Measurements from ENCODE around the gene PDZRN3.

Gene PDZRN3

DNA sequence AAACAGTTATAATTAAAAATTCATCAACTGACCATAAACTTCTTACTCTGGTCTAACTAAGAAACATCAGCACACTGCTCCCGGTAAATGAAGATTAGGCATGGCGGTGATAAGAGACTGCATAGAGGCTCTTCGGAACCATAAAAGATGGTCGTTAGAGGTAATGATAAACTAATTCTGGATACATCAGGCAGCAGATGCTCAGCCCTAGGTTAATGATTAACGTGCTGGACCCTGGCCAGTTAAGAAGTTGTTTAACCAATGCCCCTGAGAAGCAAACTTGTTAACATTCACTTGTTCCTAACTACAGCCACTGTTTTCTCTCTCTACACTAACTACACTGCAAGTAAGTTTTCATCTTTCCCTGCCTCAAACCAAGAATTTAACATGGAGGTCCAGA lies 111.5 kb downstream of the PDZRN3 start:
- FAIRE-seq = peak; percentile 81

DNA sequence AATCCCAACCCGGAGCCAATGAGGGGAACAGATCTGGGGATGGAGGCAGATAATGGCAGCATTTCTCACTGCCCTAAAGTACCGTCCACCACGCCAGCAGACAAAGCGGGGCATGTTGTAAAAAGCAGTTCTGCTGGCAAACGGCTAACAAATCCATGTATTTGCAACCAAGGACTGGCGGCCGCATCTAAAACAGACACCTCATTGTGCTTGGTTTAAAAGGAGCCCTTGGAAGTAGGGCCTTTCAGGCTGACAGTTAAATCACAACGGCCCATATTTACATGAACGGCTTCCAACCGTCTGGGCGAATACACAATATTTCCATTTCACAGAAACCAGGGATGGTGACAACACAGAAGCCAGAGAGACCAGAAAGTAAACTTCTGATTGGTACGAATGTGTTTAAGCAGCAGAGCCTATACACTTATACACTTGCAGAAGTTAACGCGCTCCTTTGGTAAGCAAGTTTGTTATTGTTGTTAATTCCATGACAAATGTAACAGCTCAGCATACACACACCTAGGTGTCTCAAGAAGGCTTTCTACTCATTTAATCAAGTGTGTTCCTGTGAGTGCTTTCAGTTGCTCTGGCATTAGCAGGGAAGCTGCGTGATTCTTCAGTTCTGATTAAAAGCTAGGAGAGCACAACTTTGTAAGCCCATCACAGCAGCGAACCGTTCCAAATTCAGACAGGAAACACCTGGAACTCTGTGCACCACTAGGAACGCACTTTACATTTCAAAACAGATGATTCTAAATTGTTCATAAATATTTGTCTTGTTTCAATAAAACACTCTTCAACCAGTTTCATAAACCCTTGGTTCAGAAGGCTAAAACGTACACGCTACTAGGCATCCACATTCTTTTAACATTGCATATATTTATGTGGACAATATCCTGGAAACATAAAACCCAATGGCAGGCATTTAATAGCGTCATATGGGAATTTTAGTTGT lies 112.9 kb downstream of the PDZRN3 start:
- FAIRE-seq = peak; percentile 28

DNA sequence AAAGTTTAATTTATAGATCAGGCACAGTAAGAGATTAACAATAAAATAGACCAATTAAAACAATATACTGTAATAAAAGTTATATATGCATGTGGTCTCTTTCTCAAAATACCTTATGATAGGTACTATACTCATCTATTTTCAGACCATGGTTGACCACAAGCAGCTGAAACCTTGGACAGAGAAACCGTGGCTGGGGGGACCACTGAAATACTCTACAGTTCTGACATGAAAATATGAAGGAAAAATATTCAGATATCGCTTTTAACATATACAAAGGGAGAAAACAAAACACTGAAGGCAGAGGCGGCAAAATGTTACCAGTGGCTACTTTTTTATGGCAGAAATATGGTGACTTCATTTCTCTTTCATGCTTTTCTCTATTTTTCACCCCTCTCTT lies 114.0 kb downstream of the PDZRN3 start:
- no peak for FAIRE-seq

DNA sequence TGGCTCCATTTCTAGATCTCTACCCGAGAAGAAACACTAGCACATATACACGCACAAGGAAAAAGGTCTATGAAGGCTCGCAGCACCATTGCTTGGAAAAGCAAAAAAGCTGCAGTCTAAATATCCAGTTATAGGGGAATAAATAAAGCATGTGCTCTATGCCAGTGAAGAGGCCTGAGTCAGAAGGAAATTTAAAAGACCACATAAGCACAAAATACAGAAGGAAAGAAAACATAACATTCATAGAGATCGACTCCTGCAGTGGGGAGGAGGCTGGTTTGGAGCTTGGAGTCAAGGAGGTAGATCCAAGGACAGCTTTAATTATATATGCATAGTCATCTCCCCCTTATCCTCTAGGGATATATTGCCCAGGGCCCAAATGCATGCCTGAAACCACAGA lies 114.4 kb downstream of the PDZRN3 start:
- FAIRE-seq = no peak

DNA sequence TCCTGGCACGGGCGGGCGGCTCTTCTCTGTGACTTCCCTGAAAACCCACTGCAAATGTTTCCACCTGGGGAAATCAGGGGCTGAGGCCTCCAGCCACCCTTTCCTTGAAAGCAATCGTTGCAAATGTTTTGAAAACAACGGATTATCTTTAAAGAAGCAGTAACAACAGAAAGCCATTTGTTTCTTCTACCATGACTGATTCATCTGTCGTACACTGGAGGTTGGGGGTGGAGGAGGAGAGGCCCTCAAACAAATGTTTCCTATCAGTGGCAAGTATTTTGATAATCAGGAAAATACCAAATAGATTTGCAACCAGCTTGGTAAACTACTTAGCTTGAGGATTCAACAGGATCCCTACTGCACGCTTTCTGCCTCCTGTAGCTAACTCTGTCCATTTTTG lies 114.9 kb downstream of the PDZRN3 start:
- no peak for FAIRE-seq

DNA sequence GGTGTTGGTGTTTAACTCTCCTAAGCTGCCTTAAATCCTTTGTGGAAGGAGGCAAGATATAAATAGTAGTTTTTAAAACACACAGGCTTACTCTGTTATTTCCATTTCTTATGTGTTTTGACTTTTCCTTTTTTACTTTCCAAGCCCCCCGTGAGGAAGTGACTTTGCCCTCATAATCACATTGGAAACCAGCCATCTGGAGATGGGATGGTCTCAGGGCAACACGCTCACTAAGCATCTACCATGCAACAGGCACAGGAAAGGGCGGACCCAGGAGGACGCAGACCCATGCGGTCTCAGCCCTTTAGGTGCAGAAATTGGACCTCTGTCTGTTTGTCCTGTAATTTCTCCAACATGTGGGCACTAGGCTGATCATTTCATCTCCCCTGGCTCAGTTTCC lies 115.7 kb downstream of the PDZRN3 start:
- FAIRE-seq = no peak

DNA sequence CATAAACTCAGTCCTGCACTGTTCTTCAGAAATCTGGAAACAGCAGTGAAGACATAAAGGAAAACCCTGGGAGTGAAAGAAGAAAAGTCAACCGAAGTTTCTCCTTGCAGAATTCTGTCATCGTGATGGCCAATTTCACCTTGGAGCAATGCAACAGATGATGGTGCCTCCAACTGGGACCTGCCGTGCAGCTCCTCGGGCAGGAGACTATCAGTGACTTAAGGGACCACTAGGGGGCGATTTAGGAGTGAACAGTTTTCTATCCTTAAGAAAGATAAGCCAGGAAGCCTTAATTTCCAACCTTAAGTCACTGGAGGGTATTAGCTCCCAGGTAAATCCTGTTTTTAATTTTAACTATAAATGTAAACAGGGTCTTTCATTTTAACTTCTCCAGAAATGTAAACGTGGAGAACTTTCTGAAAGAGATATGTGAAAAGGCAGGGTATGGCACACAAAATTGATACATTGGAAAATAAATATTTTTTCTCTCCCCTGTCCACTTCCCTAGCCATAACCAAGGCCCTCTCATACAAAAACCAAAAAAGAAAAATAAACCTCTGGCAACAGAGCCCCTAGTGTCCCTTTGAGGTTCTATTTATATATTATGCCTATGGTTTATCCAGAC lies 116.3 kb downstream of the PDZRN3 start:
- no peak for FAIRE-seq

DNA sequence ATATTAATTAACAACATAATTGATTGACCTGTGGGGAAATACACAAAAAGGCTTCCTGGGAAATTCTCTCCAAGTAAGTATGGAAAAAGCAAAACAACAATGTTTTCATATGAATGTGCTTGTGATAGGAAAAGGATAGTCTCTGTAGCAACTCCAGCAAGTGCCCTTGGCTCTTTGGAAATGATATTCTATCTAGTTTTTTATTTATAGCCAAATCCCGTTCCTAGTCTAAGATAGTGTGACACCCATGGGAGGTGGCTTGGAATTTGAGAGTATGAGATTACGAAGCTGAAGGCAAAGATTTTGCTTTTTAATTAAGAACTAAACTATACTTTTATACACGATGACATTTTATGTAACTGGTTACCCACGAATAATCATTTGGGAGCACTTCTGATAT lies 119.9 kb downstream of the PDZRN3 start:
- FAIRE-seq = no peak

DNA sequence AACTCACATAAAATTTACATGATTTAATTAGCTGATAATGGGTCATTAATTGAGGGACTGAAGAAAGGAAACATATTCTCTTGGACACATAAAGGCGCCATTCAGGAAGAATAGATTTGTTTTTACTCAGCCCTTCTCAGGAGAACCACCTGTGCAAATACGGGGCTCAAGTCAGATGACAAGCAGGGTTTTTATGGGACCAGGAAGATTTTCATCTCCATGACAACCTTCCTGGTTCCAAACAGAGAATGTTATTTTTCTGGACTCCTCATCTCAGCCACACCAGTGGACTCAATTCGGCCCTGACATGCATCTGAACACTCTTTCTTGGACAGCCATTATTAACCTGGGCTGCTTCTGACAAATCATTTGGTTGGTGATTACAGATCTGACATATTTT lies 120.5 kb downstream of the PDZRN3 start:
- no peak for FAIRE-seq

DNA sequence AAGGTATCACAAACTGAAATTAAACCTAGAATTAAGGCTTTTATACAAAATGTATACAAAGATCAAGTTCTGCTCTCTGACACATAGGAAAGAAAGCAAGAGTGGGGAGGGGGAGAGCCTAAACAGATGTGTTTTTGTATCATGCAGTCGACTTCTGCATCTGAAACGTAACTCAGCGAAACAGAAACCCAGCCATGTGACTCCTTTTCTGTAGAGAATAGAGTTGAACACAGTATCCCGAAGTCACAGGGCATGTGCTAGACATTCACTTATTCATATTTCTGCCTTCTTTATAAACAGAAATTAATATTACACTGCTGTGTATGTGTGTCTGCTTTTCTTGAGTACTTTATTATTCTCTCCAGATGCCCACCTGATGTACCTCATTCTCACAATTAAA lies 121.0 kb downstream of the PDZRN3 start:
- FAIRE-seq = no peak

DNA sequence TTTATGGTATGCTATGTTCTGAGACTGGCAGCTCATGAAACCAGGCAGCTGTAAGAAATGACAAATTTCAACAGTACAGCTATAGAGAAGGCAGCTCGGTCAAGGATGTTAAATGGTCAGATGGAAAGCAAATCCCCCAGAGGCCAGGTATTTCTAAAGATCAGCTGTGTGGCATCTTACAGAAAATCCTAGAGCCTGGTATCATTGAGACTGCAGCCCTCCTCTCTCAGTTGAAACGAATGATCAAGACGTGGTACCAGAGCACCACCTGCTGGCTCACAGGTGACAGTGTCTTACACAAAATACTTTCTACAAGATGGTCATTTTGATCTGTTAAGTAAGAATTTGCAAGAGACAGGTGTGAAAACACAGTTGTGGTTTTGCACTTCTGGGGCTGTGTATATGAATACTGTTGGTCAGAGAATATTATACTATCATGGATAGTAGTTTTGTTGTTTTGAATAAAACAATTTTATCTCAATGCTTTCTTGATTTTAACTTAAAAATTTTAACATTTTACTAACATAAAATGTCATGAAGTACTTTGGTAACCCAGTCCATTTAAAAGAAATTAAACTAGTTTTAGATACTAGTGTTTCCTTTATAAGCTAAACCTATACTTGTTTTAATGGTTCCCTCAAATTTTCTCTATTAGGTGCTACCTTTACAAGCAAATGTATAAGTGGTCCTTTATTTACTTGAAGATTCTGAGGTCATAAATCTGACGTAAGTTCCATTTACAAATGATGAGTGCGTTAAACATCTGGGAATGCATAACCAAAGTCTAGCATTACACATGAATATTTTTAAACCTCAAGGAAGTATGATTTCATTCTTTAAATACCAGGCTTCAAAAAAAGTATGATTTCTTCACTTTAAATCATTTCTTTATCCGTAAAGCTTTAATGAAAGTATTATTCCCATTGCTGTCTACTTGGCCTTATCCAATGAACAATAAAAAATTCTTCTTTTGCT lies 121.8 kb downstream of the PDZRN3 start:
- FAIRE-seq = peak; percentile 87

DNA sequence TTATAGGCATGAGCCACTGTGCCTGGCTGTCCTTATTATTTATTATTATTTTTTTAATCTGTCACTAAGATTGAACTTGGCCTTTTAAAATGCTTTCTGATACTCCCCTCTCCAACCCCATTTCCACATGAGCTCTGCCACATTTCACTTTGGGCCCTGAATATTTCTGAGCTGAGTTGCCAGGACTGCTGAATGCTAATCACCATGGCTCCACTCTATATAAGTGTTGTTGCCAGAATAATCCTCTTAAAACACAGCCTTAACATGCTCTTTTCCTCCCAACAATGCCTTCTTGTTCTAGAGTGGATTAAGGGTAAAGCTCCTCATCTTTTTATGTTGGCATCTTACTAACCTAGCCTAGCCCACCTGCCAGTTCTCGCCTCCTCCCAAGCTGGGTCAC lies 124.4 kb downstream of the PDZRN3 start:
- FAIRE-seq = no peak

DNA sequence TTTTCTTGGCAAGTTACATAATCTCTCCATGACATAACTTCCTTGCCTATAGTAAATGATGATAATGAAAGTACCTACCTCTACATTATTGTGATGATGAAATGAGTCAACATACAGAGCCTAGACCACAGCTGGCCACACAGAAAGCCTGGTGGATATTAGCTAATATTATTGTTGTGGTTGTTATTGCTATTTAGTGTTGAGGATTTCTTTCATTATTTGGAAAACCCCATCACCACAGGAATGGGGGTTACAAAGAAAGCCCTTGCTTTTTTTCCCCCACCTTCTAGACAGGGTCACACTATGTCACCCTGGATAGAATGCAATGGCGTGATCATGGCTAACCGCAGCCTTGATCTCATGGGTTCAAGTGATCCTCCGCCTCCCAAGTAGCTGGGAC lies 125.0 kb downstream of the PDZRN3 start:
- FAIRE-seq = no peak

DNA sequence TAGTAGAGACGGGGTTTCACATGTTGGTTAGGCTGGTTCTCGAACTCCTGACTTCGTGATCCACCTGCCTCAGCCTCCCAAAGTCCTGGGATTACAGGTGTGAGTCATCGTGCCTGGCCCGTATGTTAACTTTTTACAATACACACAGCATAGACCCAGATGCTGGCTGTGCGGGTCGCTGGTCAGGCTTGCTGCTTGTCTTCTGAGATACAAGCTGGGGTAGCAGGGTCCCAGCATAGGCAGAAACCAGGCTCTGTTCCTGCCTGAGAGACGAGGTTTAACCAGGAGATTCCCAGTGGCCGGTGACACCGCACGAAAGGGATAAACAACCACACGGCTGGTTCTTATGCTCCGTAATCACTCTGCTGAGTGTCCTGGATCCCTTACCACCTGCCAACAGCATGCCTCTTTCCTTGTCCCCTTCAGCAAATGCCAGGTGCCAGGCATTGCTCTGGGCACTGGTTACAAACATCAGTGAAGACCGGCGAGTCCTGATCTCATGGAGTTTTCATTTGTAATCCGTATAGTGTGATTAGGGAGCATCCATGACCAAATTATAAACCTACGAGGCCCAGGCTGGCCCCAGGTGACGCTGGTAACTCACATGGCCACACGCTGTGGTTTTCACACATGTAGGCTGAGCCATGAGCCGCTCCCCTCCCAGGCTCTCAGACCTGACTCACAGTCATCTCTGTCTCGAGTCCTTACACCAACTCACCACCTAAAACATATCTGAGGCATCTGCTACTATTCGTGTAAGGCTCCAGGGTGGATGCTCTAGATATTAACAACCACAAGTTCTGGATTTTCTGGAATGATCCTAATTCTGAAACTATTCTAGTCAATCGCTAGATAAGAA lies 125.7 kb downstream of the PDZRN3 start:
- no peak for FAIRE-seq

DNA sequence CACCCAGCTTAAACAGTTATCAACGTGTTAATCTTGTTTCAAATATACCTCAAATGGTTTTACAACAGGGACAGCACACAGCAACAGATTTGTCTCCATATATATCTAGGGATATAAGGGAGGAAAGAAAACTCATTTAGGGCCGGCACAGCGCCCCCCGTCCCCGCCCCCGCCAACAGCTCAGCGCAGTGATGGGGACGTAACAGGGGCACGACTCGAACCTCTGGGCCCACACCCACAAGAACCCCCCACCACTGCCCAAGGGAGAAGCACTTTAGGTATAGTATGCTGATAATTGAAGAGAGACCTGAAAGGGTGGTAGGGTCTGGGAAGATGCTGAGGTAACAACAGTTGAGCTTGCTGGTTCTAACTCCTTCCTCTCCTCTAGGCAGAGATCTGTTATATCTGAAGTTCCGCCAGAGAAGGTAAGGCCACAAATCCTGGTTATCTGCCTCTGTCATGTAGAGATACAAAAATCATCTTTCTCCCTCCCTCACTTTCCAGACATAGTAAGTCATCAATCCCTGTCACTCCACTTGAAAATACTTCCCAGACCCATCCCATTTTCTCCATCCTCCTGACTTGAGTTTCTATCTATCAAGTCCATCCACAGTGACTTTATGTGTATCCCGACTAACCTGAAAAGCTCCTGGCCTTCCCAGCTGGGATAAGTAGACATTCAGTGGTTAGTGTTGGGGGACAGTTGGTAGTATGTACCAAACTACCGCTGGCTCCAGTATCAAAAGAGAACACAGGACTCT lies 126.9 kb downstream of the PDZRN3 start:
- FAIRE-seq = no peak

DNA sequence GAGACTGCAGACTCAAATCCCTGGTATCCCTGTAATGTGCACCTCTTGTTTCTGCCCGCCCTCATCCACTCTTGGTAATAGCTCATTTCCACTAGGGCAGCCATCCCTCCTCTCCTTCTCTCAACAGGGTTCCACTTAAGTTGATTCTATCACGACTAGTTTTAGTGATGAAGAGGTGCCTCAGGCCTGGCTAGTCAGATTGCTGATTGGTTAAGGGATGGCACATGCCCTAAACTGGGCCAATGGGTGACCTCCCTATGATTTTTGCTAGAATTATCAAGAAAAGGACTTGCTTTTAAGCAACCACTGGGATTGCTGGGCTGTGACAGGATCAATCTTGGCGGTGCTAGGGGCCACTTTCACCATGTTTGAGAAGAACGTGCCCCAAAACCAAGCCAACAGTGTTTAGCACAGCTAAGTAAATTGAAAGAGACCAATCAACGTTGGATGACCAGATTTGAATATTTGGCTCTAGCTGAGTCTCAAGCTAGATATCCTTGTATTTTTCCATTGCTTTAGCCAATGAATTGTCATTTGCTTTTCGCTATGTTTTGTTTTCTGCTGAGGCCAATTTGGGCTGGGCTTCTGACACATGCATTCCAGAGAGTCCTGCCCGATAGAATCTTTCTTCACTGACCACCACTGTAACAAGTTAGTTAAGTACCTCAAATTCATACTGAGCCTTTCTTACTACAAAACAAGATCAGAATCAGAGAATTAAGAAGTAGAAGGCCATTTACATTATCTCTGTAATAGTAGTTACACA lies 131.0 kb downstream of the PDZRN3 start:
- no peak for FAIRE-seq

DNA sequence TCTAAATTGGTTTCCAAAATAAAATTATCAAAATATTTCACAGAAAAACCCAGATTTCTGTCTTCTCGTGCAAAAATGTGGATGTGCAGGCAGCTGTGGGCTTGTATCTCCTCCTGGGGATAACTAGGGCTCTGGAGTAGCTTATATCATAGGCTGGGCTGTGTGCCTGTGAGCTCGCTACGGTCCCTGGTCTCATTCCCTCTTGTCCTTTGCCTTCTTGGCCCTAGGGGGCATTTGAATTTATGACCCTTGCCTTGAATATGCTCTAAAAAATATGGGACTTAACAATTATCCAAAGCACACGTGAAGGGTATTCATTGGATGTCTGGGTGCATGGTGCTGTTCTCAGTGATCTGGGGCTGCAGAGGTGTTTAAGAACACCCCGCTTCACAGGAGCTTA lies 132.6 kb downstream of the PDZRN3 start:
- FAIRE-seq = no peak

DNA sequence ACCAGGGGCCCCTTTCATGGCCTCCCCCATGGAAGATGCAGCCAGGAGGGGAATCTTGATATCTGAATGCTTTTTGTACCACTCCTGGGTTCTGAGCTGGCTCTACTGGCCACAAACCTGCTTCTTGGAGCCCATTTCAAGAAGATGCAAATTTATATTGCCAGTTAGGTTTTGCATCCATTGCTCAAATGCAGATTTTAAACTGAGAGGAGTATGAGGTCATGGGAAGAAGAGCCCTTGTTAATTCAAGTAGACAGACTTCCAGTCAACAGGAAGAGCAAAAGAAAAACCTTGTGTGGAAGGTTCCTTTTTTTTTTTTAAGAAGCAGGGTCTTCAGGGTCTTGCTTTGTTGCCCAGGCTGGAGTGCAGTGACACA lies 133.5 kb downstream of the PDZRN3 start:
- no peak for FAIRE-seq

DNA sequence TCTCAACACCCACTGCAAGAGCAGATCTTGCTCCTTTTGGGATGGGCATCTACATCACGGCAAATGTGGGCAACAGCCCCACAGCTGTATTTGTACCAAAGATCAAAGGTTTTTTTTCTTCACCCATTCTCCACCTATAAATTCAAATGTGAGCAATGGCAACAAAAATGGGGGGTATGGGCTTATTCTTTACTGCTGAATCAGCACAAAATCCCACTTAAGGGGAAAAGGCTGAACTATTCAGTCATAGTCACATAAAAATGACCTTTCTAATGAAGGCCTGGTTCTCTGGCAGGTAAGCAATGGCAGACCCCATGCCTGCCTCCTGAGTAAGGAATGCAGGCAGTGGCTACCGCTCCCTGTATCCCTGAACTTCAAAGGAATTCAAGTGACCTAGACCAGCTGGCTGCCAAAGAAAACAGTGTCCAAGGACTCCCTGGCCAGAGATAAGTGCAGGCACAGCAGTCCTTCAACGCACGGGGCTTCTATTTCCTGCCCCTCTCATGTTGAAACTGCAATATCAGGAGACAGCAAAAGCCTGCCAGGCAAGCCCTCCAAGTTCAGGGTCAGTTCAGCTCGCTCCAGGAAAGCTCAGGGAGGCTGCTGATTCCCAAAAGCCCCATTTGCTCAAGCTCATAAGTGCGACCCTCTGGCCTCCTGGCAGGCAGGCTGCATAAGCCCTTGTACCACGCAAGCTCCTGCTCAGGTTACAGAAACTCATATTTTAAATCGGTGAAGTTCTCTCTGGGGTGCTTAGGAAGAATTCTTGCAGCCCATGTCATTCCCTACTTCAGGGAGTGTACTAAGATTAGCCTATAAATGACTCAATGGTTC lies 134.1 kb downstream of the PDZRN3 start:
- FAIRE-seq = no peak

DNA sequence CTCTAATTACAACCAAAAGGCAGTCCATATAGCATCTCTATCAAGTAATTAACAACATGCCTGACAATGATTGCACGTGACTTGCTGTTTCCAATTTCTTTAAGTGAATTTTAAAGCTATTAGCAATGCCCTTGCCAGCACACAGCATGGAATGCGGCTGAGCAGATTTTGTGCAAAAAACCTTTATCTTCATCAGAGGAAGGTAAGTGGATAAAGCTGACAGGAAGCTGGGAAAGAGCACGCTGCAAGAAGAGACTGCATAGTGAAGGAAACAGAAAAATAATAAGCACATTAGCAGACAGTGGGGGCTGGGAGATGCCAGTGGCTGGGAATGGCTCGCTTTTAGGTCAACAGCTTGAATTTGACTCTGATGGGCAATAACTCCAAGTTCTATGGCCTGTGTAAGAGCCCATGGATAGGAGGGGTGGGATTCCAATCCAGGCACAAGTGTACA lies 138.8 kb downstream of the PDZRN3 start:
- no peak for FAIRE-seq
